HepG2 (cell line): ENCODE measurements around the gene NEDD4L. TPM values are rescaled to one million over a fixed set of nuclear protein-coding genes. Genes with fewer than 3 reads are reported as not detected.

ENCODE experiments used
- CEBPG ChIP-seq: IDR thresholded peaks from 2 replicates; pipeline ENCODE4 v1.6.1; 2016
- GMEB2 ChIP-seq: IDR thresholded peaks from 2 replicates; pipeline ENCODE4 v1.6.1; 2016; ENCODE audit warnings: missing biosample characterization, missing genetic modification reagents, low read depth
- HDAC2 ChIP-seq: sonication (generic); formaldehyde crosslinking; IDR thresholded peaks from 2 replicates; pipeline ENCODE4 v1.4.0; 2020; ENCODE audit warnings: missing genetic modification reagents
- POLR2G ChIP-seq: fragments of 200-400 bp; formaldehyde crosslinking; IDR thresholded peaks from 2 replicates; pipeline ENCODE4 v1.6.1; 2018; ENCODE audit warnings: mild to moderate bottlenecking, low read depth, low read length, moderate library complexity
- RFX3 ChIP-seq: IDR thresholded peaks from 2 replicates; pipeline ENCODE4 v1.6.1; 2016; ENCODE audit warnings: missing biosample characterization, missing genetic modification reagents
- RFXAP ChIP-seq: sonication (generic); formaldehyde crosslinking; IDR thresholded peaks from 2 replicates; pipeline ENCODE4 v1.4.0; 2020; ENCODE audit warnings: missing genetic modification reagents, borderline replicate concordance
- SMAD1 ChIP-seq: sonication (generic); formaldehyde crosslinking; IDR thresholded peaks from 2 replicates; pipeline ENCODE4 v1.4.0; 2020; ENCODE audit warnings: missing genetic modification reagents, low read depth, mild to moderate bottlenecking, borderline replicate concordance
- SNAPC2 ChIP-seq: sonication (generic); formaldehyde crosslinking; IDR thresholded peaks from 2 replicates; pipeline ENCODE4 v1.8.1; 2022; ENCODE audit warnings: mild to moderate bottlenecking, missing genetic modification reagents
- TFAP4 ChIP-seq: sonication (generic); IDR thresholded peaks from 2 replicates; pipeline ENCODE4 v1.6.1; 2016; ENCODE audit warnings: low read depth, borderline replicate concordance
- THAP9 ChIP-seq: sonication (generic); formaldehyde crosslinking; IDR thresholded peaks from 2 replicates; pipeline ENCODE4; 2020; ENCODE audit warnings: missing genetic modification reagents, mild to moderate bottlenecking, borderline replicate concordance
- ZBTB37 ChIP-seq: sonication (generic); formaldehyde crosslinking; IDR thresholded peaks from 2 replicates; pipeline ENCODE4 v1.4.0; 2020; ENCODE audit warnings: mild to moderate bottlenecking, missing genetic modification reagents
- ZMYM3 ChIP-seq: sonication (generic); formaldehyde crosslinking; IDR thresholded peaks from 2 replicates; pipeline ENCODE4 v1.5.1; 2020; ENCODE audit warnings: mild to moderate bottlenecking, missing genetic modification reagents
- ZNF230 ChIP-seq: sonication (generic); formaldehyde crosslinking; IDR thresholded peaks from 2 replicates; pipeline ENCODE4 v1.4.0; 2020; ENCODE audit warnings: mild to moderate bottlenecking, missing genetic modification reagents
- ZNF326 ChIP-seq: sonication (generic); formaldehyde crosslinking; IDR thresholded peaks from 2 replicates; pipeline ENCODE4 v1.4.0; 2020; ENCODE audit warnings: missing genetic modification reagents, borderline replicate concordance
- ZNF335 ChIP-seq: sonication (generic); formaldehyde crosslinking; IDR thresholded peaks from 2 replicates; pipeline ENCODE4 v1.4.0; 2020; ENCODE audit warnings: missing genetic modification reagents
- ZNF557 ChIP-seq: sonication (generic); formaldehyde crosslinking; IDR thresholded peaks from 2 replicates; pipeline ENCODE4 v1.4.0; 2020; ENCODE audit warnings: missing genetic modification reagents
- ZNF687 ChIP-seq: sonication (generic); formaldehyde crosslinking; IDR thresholded peaks from 2 replicates; pipeline ENCODE4 v1.5.1; 2020; ENCODE audit warnings: mild to moderate bottlenecking, missing genetic modification reagents, moderate library complexity
- ZNF768 ChIP-seq: sonication (generic); formaldehyde crosslinking; IDR thresholded peaks from 2 replicates; pipeline ENCODE4 v1.4.0; 2020; ENCODE audit warnings: missing genetic modification reagents
- polyA plus RNA-seq, 8 experiments: library from polyadenylated mRNA; depleted of rRNA in 3 of 8; stranded (reverse) in 7 of 8; unstranded in 1 of 8; fragments of >200 nt; fragmentation: Illumina TruSeq in 4 of 8; extraction: Trizol in 4 of 8; gene quantifications; 2 replicates each; pipeline versions ENCODE4 v1.2.1 to v1.2.3, GENCODE V29; 2011 to 2016; ENCODE audit warnings: low read depth in 4 of 8, missing spikeins in 1 of 8, mixed read lengths in 1 of 8; ENCODE audit not compliant: insufficient read depth in 1 of 8
- total RNA-seq, 5 experiments: library from RNA; depleted of rRNA; stranded (reverse); fragments of >200 nt; fragmentation: Illumina TruSeq; extraction: Trizol; gene quantifications; 2 replicates each; pipeline ENCODE4 v1.2.3, GENCODE V29; 2016; ENCODE audit warnings: low read depth in 1 of 5

NEDD4L gene
- total and polyA plus RNA-seq, 2 of the 13 experiments (the other 11 are each of a cell fraction or from before 2014, with no cell fraction given): 168 to 390 TPM

- peak; percentile 85 for TF ChIP-seq ZNF335 (CRISPR knock-in tag)
- no peak; the same call in 1 of the 2 replicates for TF ChIP-seq RFX3 (CRISPR knock-in tag)
- TF ChIP-seq ZNF768 (CRISPR knock-in tag): no peak; the same call in 1 of the 2 replicates
- peak; percentile 88 for TF ChIP-seq ZNF230 (CRISPR knock-in tag)
- peak; percentile 97 for TF ChIP-seq RFXAP
- no peak for TF ChIP-seq ZNF326 (CRISPR knock-in tag)
- TF ChIP-seq ZMYM3 (CRISPR knock-in tag): peak; percentile 39; the same call in 1 of the 2 replicates
- TF ChIP-seq CEBPG: peak; percentile 98
- peak; percentile 52 for TF ChIP-seq SNAPC2 (CRISPR knock-in tag)
- peak; percentile 100 for TF ChIP-seq ZNF687 (CRISPR knock-in tag)
- TF ChIP-seq ZBTB37 (CRISPR knock-in tag): no peak
- TF ChIP-seq GMEB2: no peak
- TF ChIP-seq ZNF557 (CRISPR knock-in tag): peak; percentile 81; the same call in 1 of the 2 replicates
- peak; percentile 98 for TF ChIP-seq HDAC2 (CRISPR knock-in tag)
- TF ChIP-seq THAP9: peak; percentile 55; the same call in 1 of the 2 replicates
- TF ChIP-seq SMAD1 (CRISPR knock-in tag): peak; percentile 94; the same call in 1 of the 2 replicates
- peak; percentile 72 for TF ChIP-seq POLR2G
- peak; percentile 77 for TF ChIP-seq TFAP4
Measured at GRCh38 chr18:58413667-58414628, 369.9 kb downstream of the NEDD4L start (continued).
